ENCODE measurements around the gene DNAH6. TPM values are rescaled to one million over a fixed set of nuclear protein-coding genes. Genes with fewer than 3 reads are reported as not detected.

Gene DNAH6
- total RNA-seq, 1 donor from 2014 or later, result not detected

DNA sequence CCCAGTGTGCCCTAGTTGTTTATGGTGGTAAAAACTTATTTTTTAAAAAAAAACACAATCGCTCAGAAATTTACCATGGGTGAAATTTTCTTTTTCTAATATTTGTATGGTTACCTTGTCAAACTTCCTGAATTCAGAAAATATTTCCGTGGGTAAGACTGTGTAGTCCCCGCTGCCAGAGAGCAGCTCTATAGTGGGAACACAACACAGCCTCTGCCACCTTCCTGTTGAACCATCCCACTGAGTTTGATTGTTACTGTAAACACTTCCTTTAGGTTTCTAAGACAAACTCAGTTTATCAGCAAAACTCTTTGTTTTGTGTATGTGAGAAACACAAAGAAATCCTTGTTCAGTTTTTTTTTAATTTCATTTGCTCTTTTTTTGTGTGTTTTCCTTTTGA, 17.9 kb downstream of the DNAH6 start:
- Histone ChIP-seq H3K27ac (no peak overlapping the region), H3K36me3 (no peaks in the 10 kb centered on the region), H3K27me3 (no peaks in the 10 kb centered on the region), H3K9me3 (no peaks in the 10 kb centered on the region), H3K4me1 (no peaks in the 10 kb centered on the region), H3K4me3 (no peak overlapping the region)
- intact Hi-C loops (cut with DNase I), result no loop called here
- DNase-seq (ENCODE audit: low spot score in 2 of 2), result no peak
- TF ChIP-seq, protein P1, sequence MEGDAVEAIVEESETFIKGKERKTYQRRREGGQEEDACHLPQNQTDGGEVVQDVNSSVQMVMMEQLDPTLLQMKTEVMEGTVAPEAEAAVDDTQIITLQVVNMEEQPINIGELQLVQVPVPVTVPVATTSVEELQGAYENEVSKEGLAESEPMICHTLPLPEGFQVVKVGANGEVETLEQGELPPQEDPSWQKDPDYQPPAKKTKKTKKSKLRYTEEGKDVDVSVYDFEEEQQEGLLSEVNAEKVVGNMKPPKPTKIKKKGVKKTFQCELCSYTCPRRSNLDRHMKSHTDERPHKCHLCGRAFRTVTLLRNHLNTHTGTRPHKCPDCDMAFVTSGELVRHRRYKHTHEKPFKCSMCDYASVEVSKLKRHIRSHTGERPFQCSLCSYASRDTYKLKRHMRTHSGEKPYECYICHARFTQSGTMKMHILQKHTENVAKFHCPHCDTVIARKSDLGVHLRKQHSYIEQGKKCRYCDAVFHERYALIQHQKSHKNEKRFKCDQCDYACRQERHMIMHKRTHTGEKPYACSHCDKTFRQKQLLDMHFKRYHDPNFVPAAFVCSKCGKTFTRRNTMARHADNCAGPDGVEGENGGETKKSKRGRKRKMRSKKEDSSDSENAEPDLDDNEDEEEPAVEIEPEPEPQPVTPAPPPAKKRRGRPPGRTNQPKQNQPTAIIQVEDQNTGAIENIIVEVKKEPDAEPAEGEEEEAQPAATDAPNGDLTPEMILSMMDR (IDR thresholded peaks at IDR 0.05), result no peak

DNA sequence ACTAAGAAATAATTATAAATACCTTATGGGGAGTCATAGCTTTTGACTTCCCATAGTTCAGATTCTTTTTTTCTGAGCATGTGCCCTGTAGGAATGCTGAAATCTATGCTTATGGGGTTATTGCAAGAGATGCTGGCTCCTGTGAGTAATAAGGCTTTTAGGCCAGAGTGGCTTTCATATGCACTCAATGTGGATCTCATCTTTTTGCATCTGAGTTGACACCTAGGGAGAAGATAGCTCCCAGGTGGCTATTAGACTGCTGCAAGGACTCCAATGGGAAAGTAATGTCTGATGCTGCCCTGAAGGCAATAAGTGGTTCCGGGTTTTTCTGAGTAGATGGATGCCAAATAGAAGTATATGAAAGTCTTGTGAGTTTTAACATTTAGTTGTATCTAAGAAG, 21.0 kb downstream of the DNAH6 start:
- Histone ChIP-seq H3K4me3 (no peak overlapping the region), H3K9me3 (no peaks in the 10 kb centered on the region), H3K27ac (no peak overlapping the region), H3K4me1 (no peaks in the 10 kb centered on the region), H3K27me3 (no peaks in the 10 kb centered on the region), H3K36me3 (no peaks in the 10 kb centered on the region)
- TF ChIP-seq, protein P1 (IDR thresholded peaks at IDR 0.05), result no peak
- DNase-seq (ENCODE audit: low spot score in 2 of 2), result no peak
- intact Hi-C loops (cut with DNase I), result no loop called here

DNA sequence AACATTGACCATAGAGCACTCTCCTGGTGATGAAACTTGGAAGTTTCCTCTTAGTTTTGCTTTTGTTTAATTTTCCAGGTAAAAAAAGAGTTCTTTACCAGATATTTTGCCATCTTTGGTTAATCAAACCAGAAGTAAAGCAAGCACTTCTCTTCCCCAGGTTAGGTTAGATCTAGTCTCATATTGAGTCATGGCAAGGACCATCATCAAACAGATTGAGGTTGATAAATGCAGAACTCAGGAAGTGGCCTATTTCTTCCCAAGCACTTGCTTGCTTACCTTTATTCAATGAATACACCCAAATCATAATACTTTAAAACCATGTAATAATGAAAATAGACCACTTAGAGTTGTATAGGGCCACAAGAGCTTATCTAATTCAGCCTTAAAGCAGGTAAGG, 23.4 kb downstream of the DNAH6 start:
- Histone ChIP-seq H3K36me3 (no peaks in the 10 kb centered on the region), H3K27ac (no peak overlapping the region), H3K9me3 (no peaks in the 10 kb centered on the region), H3K4me1 (no peaks in the 10 kb centered on the region), H3K4me3 (no peak overlapping the region), H3K27me3 (no peaks in the 10 kb centered on the region)
- intact Hi-C loops (cut with DNase I), result no loop called here
- no peak for DNase-seq (ENCODE audit: low spot score in 2 of 2)
- TF ChIP-seq, protein P1 (IDR thresholded peaks at IDR 0.05), result no peak

DNA sequence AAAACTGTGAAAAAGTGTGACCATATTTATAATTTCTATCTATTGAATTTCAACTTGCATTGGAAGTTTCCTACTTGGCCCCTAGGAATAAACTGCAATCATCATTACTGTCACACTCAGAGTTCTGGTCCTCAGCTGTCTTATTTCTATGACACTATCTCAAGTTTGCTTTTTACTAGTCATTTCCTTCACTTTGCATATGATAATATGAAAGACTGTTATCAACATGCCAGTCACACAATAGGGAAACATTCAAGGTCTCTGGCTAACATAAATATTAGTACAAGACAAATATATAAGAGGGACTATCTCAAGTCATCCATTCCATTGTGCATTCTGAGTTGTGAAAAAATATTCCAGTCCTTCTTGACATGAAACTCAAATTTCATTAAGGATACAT, 28.7 kb downstream of the DNAH6 start:
- no peak for DNase-seq (ENCODE audit: low spot score in 2 of 2)
- H3K4me3 ChIP-seq, result no peak overlapping the region
- TF ChIP-seq, protein P1 (IDR thresholded peaks at IDR 0.05), result no peak
- H3K9me3 ChIP-seq, result no peaks in the 10 kb centered on the region
- no peak overlapping the region for H3K27ac ChIP-seq
- no peaks in the 10 kb centered on the region for H3K4me1 ChIP-seq
- intact Hi-C loops (cut with DNase I), result no loop called here
- H3K27me3 ChIP-seq, result no peaks in the 10 kb centered on the region
- no peaks in the 10 kb centered on the region for H3K36me3 ChIP-seq

DNA sequence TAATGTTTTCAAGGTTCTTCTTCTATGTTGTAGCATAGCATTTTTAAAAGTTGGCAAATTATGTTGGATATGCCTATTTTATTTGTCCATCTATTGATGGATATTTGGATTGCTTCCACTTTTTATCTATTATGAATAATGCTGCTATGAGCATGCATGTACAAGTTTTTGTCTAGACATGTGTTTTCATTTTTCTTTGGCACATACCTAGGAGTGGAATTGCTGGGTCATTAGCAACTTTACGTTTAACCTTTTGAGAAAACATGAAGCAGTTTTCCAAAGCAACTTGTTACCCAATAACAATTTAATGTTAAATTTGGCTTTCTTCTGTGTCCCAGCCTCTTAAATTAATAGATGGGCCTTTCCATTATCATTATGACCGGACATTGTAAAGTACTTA, 30.3 kb downstream of the DNAH6 start:
- Histone ChIP-seq H3K4me1 (no peaks in the 10 kb centered on the region), H3K27me3 (no peaks in the 10 kb centered on the region), H3K27ac (no peak overlapping the region), H3K4me3 (no peak overlapping the region), H3K36me3 (no peaks in the 10 kb centered on the region), H3K9me3 (no peaks in the 10 kb centered on the region)
- no peak for DNase-seq (ENCODE audit: low spot score in 2 of 2)
- TF ChIP-seq, protein P1 (IDR thresholded peaks at IDR 0.05), result no peak
- intact Hi-C loops (cut with DNase I), result no loop called here

DNA sequence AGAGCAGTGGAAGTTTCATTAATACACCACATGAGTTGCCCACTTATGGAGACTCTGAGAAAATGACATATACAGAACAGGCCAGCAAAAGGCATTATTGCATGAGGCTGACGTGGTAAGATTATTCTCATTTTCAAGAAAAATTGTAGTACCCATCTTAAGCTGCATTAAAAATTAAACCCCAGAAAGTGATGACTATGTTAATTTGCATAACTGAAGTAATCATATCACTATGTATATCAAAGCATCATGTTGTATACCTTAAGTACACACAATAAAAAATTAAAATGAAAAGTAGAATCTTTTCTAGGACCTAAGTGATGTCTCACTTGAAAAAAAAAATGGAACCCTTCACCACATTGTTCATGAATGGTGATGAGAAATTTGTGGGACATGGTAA, 32.0 kb downstream of the DNAH6 start:
- DNase-seq (ENCODE audit: low spot score in 2 of 2), result no peak
- no peaks in the 10 kb centered on the region for H3K9me3 ChIP-seq
- H3K4me3 ChIP-seq, result no peak overlapping the region
- no peaks in the 10 kb centered on the region for H3K36me3 ChIP-seq
- no peaks in the 10 kb centered on the region for H3K27me3 ChIP-seq
- H3K27ac ChIP-seq, result no peak overlapping the region
- intact Hi-C loops (cut with DNase I), result no loop called here
- no peaks in the 10 kb centered on the region for H3K4me1 ChIP-seq
- TF ChIP-seq, protein P1 (IDR thresholded peaks at IDR 0.05), result no peak

Measured in ascending aorta (tissue), 2 donors.